Activated CD4-positive, alpha-beta T cell treated with anti-CD3 and anti-CD28 coated beads for 36 hours (primary cell): ENCODE results near the gene COX7B2. TPM values are rescaled to one million over a fixed set of nuclear protein-coding genes. Genes with fewer than 3 reads are reported as not detected.

Experiments
- ATAC-seq: fragments of 200-7000 bp; cut with Tn5 transposase; one replicate; pipeline ENCODE4 v1.10.0; 2021; ENCODE audit warnings: mild to moderate bottlenecking, moderate library complexity
- CTCF ChIA-PET: fragments of 350-600 bp; sonication (Branson Sonifier 250); formaldehyde crosslinking; loops from one replicate; lab custom pipeline; 2021; ENCODE audit warnings: antibody characterized with exemption; lab: Charles Lee
- POLR2A ChIA-PET: fragments of 350-600 bp; sonication (Branson Sonifier 250); formaldehyde crosslinking; loops from one replicate; lab custom pipeline; 2021; ENCODE audit warnings: antibody characterized with exemption, inconsistent platforms; lab: Charles Lee
- DNase-seq: peaks from one replicate; pipeline ENCODE4 v3.0.0-alpha.2; 2020
- H3K27ac Mint-ChIP-seq: one replicate; pipeline ENCODE4 v1.8.0; 2021; ENCODE audit warnings: mixed read lengths
- H3K27me3 Mint-ChIP-seq: one replicate; pipeline ENCODE4 v1.8.0; 2021; ENCODE audit warnings: mixed read lengths
- H3K36me3 Mint-ChIP-seq: one replicate; pipeline ENCODE4 v1.8.0; 2021; ENCODE audit warnings: low read depth, mixed read lengths
- H3K4me1 Mint-ChIP-seq: one replicate; pipeline ENCODE4 v1.8.0; 2021; ENCODE audit warnings: mixed read lengths
- H3K4me3 Mint-ChIP-seq: one replicate; pipeline ENCODE4 v1.8.0; 2021; ENCODE audit warnings: mild to moderate bottlenecking, moderate library complexity, mixed read lengths
- H3K9me3 Mint-ChIP-seq: one replicate; pipeline ENCODE4 v1.8.0; 2021; ENCODE audit warnings: low read depth, mixed read lengths
- intact Hi-C, 2 experiments: fragments of 100-400 bp; cut with DNase I in 1 of 2; cut with micrococcal nuclease in 1 of 2; formaldehyde crosslinking; loops; one replicate each; pipeline versions ENCODE4 v1.14.2 to v1.15.1; 2022 to 2024; cut with DNase I, micrococcal nuclease
- total RNA-seq, 2 experiments: library from RNA; stranded (reverse); gene quantifications; one replicate each; pipeline ENCODE4 v1.2.3, GENCODE V29; 2021

The COX7B2 gene
- total RNA-seq, 2 experiments from 2014 or later: not detected

- Mint-ChIP-seq H3K27me3 (no peaks in the 10 kb centered on the region), H3K4me1 (no peaks in the 10 kb centered on the region), H3K27ac (no peak overlapping the region), H3K9me3 (no peaks in the 10 kb centered on the region), H3K36me3 (no peaks in the 10 kb centered on the region), H3K4me3 (no peak overlapping the region)
- no peak for DNase-seq
- ATAC-seq: no peak
- POLR2A ChIA-PET: no interaction called here
- intact Hi-C loops: no loop called here
- CTCF ChIA-PET: no interaction called here
Measured at GRCh38 chr4:46715468-46715867, 193.6 kb downstream of the COX7B2 start.

GRCh38 chr4:46698891-46699290 lies 210.2 kb downstream of the COX7B2 start:
- ChIA-PET POLR2A (no interaction called here), CTCF (interaction anchor here (0.6 kb wide), 1 partner anchor 392 kb away, joined by 3 read pairs; no protein-coding TSS in a partner anchor)
- Mint-ChIP-seq H3K4me1 (no peaks in the 10 kb centered on the region), H3K4me3 (no peak overlapping the region), H3K27ac (no peak overlapping the region), H3K27me3 (no peaks in the 10 kb centered on the region), H3K36me3 (no peaks in the 10 kb centered on the region), H3K9me3 (no peaks in the 10 kb centered on the region)
- DNase-seq (no peak), ATAC-seq (no peak)
- intact Hi-C loops: no loop called here

Other genes with a start within 250 kb of the COX7B2 start
- gene GABRA4, start 84.3 kb upstream of the COX7B2 start, total RNA-seq: not detected
- gene GABRB1, start 122.3 kb upstream of the COX7B2 start, total RNA-seq: not detected